Measurements from ENCODE around the gene NCOA7.
"Not testable (repeated sequence)": the region's sequence is repeated elsewhere in the genome, so short reads cannot be mapped to it uniquely, and the experiment has no call there.

NCOA7 gene

DNA sequence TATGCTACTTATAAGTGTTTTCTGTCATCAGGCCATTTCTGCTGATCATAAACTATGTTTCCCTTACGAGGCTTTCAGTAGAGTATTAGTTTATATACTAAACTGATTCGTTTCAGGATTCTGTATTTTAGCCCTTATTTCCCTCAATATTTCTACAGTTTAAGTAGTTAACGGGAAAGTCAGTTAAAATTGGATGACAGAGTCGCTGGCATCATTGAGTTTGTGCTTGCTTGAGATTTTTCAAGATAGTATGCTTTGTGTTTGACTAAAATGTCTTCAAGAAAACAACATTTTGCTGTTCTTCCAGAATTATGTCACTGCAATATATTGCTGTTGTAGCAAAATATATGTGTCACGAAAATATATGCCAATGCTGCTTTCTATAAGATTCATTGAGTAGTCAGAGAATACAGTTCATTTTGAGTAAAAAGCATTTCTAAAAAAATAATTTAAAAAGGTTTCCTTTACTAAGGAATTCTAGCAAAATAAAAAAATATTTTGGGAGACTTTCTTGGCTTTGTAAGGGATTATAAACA is 51.4 kb downstream of the NCOA7 start:
- ATAC-seq, result no peak

- no peak for ATAC-seq
Measured at GRCh38 chr6:125843593-125843992, 52.8 kb downstream of the NCOA7 start.

DNA sequence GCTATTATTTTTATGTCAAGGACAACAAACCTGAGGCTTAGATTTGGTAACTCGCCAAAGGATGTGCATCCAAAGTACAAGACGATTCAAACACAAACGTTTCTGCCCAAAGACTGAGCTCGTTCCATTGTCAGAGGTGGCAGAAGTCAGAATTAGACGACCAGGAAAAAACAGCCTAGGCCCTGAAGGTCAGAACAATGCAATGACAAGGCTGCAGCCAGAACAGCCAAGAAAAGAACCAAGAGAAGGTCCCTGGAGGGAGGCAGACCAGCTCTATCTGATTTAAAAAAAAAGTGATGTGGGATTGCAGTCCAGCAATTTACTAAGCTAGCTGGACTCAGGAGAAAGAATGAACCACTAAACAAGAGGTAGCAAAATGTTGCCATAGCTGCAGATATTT is 54.2 kb downstream of the NCOA7 start:
- no peak for ATAC-seq

DNA sequence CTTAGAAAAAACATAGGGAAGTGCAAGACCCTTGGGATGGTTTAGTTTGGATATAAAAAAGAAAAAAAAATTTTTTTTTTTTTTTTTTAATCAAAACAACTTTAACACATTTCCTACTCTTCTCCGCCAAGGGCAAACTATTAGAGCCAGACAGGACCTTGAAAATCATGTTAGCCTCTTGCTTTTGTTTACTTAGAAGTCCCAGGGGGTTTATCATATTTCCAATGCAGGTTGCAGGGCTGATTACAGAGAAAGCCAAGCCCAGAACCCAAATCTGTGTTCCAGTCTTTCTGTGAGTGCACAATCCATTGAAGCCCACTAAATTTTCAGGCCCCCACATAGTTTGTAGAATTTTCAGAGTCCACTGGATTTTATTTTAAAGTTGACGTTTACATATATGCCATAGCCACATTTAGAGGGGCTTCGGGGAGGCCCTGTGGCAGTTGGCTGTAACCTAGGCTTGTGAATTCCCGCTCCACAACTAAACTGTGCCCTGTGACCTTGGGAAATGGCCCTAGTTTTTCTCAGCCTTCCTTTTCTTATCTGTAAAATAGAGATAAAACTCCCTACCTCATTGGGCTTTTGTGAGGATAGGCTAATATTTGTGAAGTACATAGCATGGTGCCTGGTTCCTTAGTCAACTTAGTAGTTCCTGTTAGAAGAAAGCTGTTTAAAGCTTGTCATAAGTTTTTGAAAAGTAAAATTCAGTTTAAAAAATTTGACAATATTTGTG is 55.7 kb downstream of the NCOA7 start:
- ATAC-seq, result no peak

GRCh38 chr6:125848286-125848685 is 57.5 kb downstream of the NCOA7 start:
- not testable (repeated sequence) for ATAC-seq

DNA sequence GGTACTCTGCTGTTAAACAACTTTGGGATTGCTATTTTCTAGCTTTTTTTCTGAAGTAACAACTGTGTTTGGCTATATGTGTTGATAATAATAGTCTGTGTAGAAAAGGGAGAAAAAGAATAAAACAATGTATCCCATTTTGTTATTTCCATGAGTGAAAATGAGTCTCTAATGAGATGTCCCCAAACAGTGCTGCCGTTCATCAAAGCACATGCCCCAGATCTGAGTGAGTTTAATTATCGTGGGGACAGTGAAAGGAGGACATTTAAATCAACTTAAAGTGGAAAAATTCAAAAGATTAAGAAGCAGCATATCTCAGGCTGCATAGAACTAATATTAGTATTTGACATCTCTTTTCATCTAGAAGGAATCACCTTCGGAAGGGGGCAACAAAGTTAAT is 59.6 kb downstream of the NCOA7 start:
- no peak for ATAC-seq

DNA sequence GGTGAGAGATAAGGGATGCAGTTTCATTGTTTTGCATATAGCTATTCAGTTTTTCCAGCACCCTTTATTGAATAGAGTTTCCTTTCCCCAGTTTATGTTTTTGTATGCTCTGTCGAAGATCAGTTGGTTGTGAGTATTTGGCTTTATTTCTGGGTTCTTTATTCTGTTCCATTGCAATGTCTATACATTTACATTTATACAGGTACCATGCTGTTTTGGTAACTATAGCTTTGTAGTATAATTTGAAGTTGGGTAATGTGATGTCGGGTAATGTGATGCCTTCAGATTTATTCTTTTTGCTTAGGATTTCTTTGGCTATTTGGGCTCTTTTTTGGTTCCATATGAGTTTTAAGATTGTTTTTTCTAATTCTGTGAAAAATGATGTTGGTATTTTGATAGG is 61.8 kb downstream of the NCOA7 start:
- no peak for ATAC-seq

GRCh38 chr6:125853168-125853567 is 62.4 kb downstream of the NCOA7 start:
- ATAC-seq, result no peak

DNA sequence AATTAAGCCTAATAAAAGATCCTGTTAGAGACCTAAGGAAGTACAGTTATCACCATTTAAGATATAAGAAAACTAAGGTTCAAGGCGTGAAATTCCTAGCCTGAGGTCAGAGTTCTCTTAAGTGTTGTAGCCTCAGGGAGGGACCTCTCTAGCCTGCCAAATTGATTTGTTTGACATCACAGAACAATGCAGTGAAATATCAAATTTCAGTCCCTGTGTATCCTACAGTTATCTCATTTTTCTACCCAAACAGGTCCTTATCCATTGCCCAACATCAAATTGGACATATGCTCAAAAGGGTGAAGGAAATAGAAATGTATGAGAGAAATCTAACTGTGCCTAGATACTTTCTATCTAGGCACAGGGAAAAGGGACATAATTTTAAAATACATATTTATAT is 63.0 kb downstream of the NCOA7 start:
- no peak for ATAC-seq

DNA sequence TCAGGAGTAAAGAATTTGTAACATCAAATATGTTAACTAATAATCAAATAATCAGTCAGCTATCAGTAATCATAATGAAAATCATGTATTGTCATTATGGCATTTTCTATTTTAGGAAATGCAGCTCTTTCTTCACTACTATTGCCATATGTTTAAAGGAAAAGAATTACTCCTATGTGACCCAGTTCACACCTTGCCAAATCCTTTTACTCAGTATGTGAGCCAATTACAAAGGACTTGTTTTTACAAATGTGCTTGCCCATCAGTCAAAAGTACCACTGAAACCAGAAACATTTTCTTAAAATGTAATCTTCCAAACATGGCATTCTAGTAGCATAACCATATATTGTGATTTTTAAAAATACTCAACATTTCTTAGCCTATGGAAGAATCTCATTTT is 63.6 kb downstream of the NCOA7 start:
- ATAC-seq, result no peak

DNA sequence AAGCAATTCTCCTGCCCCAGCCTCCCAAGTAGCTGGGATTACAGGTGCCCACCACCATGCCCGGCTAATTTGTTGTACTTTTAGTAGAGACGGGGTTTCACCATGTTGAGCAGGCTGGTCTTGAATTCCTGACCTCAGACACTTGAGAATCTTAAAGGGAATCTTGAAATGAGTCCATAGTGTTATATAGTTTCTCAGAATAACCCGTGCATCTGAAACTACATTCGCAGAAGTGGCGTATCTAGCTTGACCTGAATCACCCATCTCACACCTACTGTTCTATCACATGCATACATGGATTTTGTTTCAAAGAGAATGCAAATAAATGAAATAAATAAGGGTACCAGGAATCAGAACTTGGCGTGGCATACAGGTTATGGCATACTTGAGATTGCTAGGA is 65.0 kb downstream of the NCOA7 start:
- ATAC-seq, result no peak

DNA sequence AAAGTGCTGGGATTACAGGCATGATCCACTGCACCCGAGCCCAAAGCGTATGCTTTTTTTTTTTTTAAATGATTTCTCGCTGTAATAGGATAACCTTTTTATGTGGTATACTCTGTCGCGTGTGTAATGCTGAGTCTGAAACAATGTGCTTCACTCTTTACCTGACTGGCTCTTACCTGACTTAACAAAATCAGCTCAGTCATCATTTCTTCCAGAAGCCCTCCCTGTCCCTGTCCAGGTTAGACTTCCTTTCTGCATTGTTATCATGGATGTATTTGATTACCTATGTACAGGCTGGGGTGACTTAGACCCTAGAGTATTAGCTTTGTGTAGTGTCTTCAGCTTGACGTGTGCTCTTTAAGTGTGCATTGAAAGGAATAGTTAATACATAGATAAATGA is 67.1 kb downstream of the NCOA7 start:
- ATAC-seq, result no peak

DNA sequence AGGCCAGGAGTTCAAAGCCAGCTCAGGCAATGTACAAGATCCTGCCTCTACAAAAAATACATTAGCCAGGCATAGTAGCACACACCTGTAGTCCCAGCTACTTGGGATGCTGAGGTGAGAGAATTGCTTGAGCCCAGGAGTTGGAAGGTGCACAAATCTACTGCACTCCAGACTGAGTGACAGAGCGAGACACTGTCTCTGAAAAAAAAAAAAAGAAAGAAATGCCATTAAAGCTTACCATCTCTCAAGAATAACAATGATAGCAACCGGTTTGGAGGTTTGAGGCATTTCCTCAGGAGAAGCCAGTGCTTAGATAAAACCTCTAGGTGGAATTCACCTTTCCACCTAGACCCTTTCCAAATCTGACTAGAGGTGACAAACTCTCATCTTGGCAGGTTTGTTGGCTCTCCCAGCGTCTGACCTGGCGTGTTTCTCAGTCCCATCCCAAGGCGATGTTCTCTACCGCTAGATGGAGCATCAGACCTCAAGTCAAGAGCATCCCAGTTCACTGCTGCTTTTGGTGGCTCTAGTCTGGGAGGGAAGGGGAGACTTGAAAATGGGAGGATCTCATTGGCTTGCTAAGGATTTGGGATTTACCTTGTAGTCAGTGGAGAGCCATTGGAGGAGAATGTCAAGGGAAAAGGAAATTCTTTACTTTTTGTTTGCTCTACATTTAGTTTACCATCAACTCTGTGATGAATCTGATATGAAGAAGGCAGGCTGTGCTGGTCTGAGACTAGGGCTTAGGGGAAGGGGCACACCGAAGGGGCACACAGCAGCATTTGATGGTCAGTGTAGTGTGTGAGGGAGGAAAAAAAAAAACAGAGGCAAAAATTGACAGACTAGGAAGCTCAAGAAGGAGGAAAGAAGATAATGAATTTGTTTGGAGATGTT is 67.9 kb downstream of the NCOA7 start:
- ATAC-seq, result peak in 1 of 2 donors; percentile 36

DNA sequence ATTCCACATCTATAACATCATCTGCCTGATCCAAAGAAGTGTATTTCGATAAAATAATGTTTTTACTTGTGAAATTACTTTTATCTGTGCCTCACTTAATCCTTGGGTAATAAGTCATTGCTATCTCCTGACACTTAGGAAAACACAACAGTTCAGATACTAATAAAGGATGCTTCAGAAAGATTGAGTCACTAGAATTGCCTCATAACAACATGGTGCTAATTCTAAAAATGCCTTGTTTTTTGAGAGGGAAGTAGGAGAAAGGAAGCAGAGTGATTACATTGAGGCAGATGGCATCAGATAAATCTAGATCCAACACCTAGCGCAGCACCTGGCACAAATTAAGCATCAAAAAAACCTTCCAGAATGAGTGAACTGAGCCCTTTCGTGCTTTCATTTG is 69.0 kb downstream of the NCOA7 start:
- ATAC-seq, result no peak

DNA sequence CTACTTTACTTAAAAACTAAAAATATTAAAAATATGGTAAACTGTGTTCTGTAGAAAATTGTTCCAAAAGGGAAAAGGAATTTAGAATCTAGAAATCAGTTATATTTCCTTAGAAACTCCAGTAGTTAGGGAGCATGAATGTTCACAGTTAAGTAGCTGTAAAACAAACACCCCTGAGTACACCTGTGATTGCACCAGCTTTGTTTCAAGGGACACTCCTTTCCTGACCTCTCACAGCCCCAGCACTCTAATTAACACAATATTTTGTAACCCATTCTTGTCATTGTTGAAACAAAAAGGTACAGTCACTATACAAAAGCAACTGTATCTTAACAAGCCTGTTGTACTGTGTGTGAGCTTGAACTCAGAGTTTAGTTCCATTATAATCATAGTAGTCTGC is 72.3 kb downstream of the NCOA7 start:
- ATAC-seq, result no peak

- ATAC-seq, result no peak
Measured at GRCh38 chr6:125865015-125865414, 74.3 kb downstream of the NCOA7 start.

DNA sequence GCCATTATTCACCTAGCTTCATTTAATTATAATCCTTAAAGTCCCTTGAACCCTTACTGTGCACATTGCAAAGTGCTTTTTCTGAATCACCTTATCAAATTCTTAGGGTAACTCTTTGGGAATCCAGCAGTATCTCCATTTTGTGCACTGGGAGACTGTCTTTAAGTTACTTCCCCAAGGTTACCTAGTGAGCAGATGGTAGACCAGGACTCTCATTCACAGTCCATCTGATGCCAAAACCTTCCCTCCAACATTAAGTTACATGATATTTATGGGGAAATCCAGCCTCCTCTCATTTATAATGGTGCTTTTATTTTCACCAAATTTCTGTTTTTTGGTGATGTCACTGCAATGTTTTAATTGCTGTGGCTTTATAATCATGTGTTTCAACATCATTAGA is 75.7 kb downstream of the NCOA7 start:
- no peak for ATAC-seq

DNA sequence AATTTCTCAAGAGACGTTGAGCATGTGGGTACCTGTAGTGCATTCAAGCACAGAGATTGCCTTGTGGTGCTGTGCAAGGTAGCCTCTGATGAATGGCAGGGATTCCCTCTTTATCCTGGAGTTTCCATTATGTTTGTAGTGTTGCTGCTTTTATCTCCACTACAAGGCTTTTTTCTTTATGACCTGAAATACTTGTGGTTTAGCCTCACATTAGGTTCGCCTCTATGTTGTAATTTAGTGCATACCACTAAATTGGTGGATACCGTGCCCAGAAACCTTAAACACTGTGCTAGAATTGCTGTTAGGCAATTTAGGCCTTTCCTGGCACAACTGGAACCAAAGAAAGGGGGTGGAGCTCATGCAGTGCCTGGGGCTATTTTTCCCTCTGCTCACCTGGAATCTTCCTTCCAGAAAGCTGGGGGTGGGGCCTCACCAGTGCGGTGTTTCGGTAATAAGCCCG is 76.8 kb downstream of the NCOA7 start:
- ATAC-seq, result no peak

- ATAC-seq, result no peak
Measured at GRCh38 chr6:125868252-125868651, 77.5 kb downstream of the NCOA7 start.

DNA sequence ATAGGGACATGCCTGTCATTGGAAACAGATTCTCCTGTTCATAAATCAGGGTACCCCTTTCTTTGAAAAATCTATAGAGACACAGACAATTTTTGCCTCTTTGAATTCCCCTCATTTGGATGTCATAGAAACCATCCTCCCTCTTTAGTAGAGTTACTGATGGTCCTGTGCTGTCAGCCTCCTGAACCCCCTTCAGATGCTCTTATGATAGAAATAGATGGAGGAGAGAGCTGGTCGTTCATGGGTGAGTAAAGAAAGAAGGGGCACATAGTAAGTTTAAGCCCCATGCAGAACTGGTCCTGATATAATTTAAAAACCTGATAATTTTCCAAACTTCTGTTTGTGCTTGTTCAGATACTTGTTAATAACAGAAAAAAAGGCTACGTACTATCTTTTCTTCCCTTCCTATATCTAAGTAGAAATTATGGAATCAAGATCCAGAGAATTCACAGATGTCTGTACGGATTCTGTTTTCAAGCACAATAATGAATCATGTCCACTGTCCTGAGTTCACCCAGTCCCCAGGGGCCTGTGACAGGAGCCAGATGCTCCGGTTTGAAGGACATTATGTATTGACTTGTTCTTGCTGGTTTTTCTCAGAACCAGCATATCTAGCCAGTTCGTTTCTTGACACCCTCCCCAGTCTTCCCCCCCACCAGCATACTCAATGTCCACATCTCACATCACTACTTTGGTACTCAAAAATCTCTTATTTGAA is 78.1 kb downstream of the NCOA7 start:
- ATAC-seq, result no peak

DNA sequence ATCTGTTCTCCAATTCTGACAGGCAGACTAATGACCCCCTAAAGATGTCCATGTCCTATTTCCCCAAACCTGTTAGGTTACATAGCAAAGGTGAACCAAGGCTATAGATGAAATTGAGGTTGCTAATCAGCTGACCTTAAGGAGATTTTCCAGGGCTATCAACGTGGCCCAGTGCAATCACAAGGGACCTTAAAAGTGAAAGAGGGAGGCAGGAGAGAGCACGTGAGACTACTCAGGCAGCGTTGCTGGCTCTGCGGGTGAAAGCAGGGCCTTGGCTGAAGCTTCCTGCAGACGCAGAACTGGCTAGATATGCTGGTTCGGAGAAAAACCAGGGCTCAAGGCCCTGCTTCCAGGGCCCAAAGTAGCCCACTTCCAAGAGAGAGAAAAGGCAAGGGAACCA is 78.7 kb downstream of the NCOA7 start:
- no peak for ATAC-seq

DNA sequence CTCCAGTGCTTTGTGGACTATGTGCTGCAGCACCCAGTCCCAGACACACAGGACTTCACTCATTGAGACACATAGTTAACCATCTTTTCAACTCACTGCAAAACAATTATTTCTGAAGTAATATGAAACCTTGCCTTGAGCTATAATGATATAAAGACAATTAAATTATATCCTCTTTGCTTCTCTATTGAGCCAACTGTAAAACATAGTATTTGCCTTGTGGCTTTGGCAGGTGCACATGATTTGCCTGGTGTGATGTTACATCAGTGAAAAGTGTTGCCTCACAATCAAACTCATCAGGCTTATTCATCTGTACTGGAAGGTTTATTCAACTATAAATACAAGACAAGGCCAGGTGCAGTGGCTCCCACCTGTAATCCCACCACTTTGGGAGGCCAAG is 80.6 kb downstream of the NCOA7 start:
- ATAC-seq, result no peak

GRCh38 chr6:125872259-125872921 is 81.6 kb downstream of the NCOA7 start:
- no peak for ATAC-seq

Measured in activated CD4-positive, CD25-positive, alpha-beta regulatory T cell treated with anti-CD3 and anti-CD28 coated beads, Interleukin-2, amount 50 U/mL, for 24 hours (primary cell).